GM19452 (cell line): ENCODE data around the gene AUTS2.

Source experiments
- ATAC-seq: cut with Tn5 transposase; IDR thresholded peaks from one replicate; pipeline ENCODE4 v1.9.1; 2021; ENCODE audit not compliant: unreplicated experiment

The AUTS2 gene

DNA sequence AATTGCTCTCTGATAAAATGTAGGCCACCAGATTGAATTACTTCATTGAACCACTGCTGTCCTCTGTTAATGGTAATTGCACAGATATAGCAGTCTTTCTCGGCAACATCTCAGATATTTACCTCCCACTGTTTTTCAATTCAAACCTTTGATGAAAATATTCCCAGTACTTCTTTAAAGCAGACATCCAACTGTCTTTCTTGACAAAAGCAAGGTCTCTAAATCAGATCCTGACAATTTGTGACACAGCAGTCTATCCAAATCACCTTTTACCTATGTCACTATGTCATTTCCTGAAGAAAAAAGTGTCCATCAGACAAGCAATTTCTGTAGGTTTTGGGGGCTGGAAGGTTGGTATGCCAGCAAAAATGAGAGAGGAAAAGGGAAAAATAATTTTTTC lies 555.7 kb downstream of the AUTS2 start:
- ATAC-seq, result no peak

DNA sequence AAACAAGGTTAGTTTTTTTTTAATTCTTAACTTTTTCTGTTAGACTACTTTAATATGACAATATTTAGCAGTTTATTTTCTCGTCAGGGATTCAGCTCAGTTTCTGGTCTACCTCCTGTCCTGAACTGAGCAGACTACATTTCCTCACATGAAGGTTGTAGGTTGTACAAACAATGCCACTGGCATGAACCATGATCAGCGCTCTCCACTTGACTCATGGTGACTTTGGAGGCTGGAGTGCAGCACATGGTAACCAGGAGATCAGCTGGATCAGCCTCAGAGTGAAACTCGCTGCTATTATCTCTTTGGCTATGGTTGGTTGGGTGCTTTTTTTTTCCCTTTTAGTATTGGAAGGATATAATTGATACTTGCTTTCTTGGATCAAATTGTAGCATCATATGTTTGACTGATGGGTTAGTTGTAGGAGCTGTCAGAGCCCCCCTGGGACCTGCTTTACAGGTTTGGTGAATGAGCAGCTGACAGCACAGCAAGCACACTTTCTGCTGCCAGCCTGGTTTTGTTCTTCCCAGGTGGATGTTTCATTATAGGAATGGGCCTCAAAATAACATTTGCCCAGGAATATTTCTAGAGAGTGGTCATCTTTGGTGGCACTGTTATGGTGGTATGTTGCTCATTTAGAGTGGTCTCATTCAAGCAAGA lies 556.4 kb downstream of the AUTS2 start:
- ATAC-seq, result no peak

DNA sequence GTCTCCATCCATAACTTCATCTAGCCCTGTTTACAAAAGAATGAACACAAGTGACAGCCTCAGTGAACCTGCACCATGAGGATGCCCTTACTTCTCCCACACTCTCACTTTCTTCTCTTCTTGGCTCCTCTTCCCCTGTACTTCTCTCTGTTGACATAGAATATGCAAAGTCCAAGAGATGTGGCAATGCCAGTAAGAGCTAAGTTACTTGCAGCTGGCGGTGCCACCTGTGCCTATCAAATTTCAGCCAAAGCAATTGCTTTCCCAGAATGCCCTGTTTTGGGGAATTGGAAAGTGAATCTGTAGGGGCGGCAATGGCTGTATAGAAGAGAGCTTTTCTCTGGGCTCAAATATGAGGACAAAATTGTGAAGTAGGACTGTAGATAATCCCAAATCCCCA lies 557.8 kb downstream of the AUTS2 start:
- no peak for ATAC-seq

DNA sequence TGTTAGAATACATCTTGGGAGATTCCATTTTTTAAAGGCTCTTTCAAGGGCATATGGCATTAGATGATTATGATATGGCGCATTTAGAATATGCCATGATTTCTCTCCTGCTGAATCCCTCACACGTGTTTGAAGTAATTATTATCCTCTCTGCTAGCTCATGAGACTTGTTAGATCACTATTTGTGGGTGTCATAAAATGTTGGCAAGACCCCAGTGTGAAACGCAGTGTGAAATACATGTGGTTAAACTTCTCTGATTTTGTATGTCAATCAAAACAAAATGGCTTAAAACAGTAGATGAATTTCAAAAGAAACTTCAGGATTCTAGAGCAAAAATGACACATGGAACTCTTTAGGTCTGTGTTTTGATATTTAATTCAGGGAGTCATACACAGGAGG lies 560.8 kb downstream of the AUTS2 start:
- ATAC-seq, result no peak

DNA sequence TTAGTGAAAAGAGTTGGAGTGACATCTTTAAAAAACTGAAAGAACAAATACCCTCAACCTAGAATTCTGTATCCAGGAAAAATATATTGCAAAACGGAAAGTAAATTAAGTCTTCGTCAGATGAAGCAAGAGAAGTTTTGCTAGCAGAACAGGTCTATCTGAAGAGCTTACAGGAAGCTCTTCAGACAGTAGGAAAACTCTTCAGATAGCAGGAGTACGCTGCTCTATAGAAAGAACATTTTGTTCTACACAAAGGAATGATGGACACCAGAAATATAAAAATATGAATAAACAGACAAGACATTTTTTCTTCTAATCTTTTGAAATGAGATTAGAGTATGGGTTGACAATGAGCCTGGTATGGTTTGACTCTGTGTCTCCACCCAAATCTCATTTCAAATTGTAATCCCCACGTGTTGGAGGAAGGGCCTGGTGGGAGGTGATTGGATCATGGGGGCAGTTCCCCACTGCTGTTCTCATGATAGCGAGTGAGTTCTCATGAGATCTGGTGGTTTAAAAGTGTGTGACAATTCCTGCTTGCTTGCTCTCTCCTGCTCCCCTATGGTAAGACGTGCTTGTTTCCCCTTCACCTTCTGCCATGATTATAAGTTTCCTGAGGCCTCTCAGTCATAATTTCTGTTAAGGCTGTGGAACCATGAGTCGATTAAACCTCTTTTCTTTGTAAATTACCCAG lies 567.3 kb downstream of the AUTS2 start:
- no peak for ATAC-seq

DNA sequence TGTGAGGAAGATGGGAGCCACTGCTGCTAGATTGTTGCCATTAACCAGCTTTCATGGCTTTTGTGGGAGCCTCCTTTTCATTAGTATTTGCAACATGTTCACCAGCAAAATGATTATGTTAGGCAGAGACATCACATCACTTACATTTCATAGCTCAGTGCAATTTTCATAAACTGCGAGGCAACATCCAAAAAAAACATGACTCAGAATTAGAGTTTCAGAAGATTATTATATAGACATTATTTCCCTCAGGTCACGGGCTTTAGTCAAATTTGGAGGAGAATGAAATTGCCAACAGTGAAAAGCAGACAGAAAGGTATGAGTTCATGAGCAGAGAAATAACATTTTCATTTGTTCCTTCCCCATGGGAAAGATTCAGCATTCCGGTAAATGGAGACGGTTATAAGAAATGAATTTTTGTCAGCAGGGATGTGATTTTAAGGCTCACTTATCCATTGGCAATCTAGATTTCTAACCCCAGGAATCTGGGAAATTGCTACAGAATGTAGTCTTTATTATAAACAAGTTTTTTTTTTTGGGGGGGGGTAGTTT lies 573.2 kb downstream of the AUTS2 start:
- no peak for ATAC-seq

DNA sequence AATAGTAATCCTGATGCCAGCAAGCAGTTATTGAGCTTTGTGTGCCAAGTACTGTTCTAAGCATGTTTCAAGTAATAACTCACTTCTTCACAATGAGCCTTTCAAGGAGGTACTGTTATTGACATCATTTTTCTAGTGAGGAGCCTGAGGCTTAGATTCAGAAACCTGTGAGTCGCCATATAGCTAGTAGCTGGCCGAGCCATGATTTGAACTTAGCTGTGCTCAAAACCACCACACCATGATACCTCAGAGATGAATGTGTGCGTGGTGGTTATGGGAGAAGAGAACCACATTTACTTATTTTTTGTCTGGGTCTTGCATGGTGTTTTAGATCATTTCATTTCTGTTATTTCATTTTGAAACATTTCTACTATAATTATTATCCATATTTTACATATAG lies 578.9 kb downstream of the AUTS2 start:
- ATAC-seq, result no peak

DNA sequence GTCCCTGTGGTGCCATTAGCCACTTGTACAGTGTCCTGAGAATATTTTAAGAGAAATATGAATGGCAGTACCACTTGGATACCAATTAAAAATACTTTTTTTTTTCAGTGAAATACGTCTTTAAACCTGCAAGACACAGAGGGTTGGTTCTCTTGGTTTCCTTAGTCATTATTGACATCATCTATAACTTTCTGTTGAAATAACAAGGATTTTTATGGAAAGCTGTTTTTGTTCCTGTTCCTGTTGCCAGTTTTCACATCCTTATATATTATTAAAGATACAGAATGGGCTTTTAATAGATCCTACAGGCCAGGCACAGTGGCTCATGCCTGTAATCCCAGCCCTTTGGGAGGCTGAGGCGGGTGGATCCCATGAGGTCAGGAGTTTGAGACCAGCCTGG lies 579.9 kb downstream of the AUTS2 start:
- no peak for ATAC-seq

DNA sequence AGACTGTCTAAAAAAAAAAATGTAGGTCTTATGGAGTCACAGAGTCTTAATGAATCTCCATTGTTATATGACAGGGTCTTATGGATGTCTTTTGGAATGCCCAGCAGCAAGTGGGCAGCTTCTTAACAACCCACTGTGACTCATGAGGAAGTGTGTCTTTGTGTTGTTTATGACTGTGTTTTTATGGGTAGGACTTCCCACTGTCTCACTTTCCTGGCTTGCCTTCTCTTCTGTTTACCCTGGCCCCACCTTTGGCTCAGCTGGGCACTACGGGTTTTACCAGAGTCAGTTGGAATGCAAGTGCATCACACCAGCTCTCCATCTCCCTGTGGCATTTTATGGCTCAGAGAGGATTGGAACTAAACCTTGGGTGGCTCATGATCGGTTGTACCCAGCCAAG lies 580.5 kb downstream of the AUTS2 start:
- no peak for ATAC-seq

DNA sequence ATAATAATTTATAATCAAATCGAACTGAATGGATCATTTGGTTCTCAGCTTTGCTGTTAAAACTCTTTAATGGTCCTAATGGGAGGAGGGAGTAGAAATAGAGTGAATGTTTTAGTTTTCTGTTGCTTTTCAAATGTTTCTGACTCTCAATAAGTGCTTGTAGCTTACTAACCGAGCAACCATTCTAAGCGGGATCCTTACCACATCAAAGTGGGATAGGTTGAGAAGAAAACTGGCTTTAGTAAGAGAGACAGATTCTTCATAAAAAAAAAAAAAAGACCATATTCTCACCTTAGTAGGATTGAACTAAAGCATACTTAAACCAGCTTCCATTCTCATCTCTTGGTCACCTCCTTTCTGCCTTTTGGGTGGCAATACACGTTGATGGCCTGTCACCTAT lies 584.2 kb downstream of the AUTS2 start:
- no peak for ATAC-seq

DNA sequence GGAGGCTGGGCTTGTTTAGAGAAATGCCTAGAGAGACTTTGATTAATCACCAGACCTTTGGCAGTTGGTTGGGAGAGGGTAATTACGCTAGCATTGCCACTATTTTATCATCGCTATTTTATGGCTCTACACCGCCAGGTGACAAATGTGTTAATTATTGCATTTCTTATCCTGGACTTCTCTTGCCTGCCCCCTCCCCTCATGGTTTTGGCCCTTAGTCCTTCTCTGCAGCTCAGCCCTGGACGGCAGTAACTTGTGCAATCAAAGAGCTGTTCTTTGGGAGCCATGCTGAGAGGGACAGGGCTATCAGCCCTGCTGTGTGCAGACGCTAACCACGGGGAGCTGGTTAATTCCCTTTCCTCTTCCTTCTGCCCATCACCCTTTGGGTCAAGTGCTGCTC lies 585.0 kb downstream of the AUTS2 start:
- ATAC-seq, result no peak

DNA sequence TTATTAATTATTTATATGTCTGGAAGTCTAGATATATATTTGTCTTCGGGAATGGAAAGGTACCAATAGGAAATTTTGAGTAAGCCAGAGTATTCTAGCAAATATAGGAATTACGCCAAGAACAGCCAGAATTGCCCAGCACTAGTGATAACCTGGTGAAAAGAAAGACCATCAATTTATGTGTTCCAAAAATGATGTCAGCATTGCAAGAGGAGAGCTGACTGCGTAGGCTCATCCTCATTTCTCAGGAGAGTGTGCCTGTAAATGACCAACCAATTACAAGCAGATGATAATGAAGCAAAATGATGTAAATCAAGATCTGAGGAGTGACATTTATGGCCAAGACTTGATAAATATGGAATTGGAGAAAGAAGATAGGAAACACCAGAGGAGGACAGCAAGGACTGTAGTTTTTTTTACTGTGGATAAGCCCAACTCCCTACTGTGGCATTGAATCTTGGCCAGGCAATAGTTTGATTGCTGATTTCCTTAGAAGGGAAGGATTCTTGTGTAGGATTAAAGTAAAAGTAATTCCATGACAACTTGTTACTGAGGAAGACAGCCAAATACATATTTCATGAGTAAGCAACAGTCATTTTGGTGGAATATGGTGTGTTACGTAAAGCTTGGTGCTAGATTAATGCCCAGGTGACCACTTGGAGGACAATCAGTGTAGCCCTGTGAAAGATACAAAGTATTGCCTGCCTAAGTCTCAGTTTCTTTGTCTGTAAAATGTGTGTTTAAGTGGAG lies 590.8 kb downstream of the AUTS2 start:
- no peak for ATAC-seq

DNA sequence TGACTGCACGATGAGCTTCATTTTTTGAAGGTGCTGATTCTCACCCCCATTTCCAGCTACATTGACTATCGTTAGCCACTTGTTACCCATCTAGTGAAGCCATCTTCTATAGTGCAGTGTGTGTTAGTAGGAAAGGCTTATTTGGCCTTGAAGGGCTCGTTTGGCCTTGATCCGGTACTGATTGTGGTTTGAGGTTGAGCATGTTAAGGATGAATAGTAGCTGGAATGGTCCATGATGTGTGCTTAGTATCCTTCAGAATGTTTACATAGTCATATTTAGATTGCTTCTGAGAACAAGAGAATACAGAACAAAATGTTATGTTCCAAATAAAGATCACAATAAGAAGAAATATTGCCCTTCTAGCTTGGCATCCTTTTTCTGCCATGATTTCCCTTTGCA lies 591.5 kb downstream of the AUTS2 start:
- no peak for ATAC-seq

DNA sequence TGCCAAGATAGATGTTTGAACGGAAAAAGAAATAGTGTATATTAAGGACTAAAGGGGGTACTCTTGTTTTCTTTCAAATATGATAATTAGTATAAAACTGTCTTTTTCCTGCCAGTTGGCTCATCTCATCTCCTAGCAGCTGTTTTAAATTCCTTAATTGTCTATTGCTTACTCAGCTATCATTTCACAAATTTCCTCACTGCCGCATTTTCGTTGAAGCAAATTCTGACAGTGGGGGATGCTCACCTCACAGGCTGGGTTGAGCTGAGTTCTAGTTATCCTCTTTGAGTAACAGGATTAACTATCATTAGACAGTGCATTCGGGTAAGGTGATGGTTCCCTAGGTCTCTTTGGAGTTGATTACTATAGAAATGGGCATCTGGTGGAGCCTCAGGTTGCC lies 592.0 kb downstream of the AUTS2 start:
- ATAC-seq, result no peak

DNA sequence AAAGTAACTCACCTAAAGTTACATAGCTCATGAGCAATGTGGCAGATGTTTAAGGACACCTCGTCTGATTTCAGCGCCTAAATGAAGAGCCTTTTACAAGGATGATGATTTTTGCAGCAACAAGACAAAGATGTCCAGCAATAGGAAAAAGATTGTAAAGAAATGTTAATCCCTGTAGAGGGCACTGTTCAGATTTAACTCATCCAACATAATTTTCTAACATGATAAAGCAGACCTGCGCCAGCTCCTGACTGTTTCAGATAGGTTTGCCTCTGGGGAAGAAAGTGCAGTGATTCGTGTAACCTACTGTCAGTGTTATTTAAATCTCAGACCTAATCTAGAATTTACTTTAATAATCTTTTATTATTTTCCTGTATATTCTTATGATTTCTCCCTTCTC lies 595.2 kb downstream of the AUTS2 start:
- ATAC-seq, result no peak

DNA sequence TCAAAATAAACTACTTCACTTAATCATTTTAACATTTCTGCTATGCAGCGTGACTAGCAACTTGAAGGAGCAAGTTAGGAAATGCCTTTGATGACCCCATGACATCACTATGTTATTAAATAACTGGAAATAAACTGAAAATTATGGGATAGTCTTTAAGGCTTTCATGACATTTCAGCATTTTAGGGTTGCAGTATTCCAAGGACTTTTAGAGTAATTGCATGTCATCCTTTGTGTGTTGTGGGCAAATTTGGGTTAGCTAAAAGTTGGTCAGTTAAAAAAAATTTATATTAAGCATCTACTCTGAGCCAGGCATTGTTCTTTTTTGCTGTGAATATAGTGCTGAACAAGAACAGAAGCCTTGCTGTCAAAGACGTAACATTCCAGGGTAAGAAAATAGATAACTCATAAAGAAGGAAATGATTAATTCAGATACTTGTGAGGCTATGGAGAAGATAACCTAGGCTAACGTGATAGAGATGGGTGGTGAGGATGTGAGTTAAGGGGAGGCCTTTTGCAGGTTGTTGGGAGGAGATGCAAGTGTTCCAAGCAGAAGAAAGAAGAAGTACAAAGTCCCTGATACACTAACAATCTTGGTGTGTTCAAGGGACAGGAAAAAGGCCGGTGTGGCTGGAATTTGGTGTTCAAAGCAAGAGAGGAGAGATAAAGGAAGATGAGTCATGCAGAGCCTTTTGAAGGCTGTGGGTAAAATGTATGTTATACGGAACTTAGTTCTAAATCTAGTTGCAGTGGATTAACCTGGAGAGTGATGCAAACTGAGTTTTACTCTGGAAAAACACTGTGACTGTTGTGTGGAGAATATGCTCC lies 610.2 kb downstream of the AUTS2 start:
- ATAC-seq, result no peak

DNA sequence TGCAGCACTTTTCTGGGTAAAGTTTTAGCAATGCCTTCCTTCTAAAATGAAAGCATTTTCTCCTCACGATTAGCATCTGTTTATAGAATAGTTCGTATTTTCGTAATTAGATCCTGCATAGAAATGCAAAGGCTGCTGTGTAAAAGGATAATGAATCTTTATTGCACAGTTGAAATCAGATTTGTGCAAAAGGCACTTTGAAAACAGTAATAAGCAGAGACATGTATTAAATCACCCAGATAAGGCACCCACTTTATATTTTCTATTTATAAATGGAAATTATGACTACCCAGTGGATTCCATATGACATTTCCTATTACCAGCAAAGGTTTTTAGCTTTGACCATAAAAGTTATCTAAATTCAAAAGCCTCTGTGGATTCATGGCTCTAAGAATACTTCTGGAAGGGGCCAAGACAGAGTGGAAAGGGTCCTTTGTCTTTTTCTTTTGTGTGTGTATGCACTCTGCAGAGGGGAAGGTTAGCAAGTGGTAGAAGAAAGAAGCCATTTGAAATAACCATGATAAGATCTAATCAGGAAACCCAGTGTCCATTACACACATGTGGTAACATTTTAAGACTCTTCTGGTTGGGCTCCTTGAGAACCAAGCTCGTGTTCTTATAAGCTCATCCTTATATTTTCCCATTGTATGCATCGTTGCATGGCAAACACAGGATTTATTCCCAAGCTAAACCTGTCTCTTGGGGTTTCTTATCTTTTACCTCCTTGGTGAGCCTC lies 612.1 kb downstream of the AUTS2 start:
- ATAC-seq, result no peak

DNA sequence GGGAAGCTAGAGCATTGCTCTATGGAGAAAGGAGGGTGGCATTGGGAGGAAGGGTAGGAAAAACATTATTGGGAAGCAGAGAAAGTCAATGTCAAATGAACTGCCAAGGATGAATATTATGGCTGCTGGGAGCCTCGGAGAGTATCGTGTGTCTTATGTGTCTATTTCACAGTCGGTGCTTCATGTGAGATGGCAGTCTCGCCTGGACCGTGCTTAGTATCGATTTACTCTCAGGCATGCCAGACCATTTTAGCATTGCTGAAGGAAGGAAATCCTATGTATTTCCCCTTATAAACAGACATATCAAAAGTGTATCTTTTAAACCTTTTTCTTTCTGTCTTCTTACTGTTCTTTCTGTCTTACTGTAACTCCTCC lies 612.6 kb downstream of the AUTS2 start:
- no peak for ATAC-seq

DNA sequence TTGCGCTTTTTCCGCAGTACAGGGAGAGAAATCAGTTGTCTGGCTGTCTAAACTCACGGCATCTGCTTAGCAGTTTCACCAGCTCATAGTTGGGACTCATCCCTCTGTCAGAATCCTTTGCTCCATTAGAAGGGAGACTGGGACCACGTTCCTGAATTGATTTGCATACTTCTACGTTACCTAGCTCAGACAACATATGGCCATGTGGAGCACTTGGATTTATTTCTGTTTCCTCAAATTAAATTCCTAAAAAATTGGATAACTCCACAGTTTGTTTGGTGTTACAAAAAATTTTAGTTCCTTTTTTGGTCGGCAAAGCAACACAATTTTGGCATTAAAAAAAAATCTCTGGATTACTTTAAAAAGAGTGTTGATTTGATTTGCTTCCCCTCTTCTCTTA lies 614.0 kb downstream of the AUTS2 start:
- no peak for ATAC-seq

DNA sequence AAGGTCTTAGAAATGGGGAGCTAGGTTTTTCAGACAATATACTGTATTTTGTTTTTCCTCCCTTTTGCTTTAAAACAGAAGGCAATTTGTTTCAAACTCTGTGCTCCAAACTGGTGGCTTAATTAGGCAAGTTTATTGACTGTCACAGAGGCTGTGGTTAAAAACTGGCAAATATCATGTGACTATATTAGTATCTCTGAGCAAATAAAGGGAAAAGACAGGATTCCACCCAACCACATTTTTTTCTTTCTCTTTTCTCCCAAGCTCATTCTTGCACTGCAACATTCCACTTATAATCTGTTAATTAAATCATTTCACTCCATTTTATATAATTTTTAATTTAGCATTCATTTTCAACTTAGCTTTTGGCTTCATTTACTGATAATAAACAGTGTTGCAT lies 615.8 kb downstream of the AUTS2 start:
- ATAC-seq, result no peak

DNA sequence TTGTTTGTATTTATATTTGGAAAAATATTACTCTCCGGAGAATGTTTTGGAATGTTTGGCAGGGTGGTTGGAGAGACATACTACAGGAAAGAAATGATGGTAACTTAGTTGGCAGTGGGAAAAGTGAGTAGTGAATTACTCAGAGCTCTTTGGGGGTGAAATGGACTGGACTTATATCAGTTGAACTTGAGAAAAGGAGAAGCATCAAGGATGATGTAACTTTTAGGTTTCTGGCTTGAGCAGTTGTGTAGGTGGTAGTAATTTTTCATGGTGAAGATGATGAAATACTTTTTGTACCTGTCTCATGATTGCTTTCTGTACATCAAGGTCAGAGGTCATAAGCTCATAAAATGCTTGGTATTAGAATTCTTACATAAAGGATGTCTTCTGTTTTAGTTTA lies 617.2 kb downstream of the AUTS2 start:
- ATAC-seq, result no peak
